Astrocyte of the hippocampus (primary cell): ENCODE measurements around the gene EFNA5.

ENCODE experiments used
- DNase-seq: peaks from one replicate; pipeline ENCODE4 v3.0.0; 2011; ENCODE audit warnings: low read depth, low spot score

Gene EFNA5

DNA sequence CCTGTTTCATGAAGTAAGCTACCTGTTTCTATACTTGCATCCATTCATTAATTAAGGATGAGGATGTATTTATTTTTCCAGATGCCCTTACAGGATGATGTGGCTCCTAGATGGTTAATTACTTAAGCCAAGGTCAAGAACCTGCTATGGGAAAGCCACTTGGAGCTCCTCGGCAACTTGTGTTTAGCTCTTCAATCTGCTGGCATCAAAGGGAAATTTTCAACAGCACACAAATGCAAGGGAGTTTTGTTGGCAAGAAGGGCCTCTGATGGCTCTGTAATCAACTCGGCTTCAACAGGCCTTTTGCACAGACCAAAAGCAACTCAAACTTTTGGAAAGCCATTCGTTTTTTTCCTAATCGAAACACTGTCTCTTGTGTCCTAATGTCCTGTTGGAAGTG lies 125.3 kb downstream of the EFNA5 start:
- DNase-seq: no peak

DNA sequence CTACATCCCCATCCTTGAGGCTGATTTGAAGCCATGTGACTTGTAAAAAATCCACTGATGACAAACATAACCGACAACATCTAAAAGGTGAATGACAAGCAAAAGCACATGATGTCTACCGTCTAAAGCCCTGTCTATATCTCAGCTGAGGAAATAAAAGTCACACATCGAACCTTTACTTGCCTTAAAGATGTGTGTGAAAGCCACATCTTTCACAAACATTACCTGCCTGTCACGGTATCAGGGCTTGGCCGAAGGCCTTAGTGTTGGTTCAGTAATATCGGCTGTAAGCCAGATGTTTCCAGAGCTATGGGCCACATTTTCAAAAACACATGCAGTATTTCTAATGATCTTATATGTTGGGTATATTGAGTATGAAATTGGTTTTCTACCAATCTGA lies 125.8 kb downstream of the EFNA5 start:
- no peak for DNase-seq

GRCh38 chr5:107544476-107544875 lies 126.3 kb downstream of the EFNA5 start:
- no peak for DNase-seq

DNA sequence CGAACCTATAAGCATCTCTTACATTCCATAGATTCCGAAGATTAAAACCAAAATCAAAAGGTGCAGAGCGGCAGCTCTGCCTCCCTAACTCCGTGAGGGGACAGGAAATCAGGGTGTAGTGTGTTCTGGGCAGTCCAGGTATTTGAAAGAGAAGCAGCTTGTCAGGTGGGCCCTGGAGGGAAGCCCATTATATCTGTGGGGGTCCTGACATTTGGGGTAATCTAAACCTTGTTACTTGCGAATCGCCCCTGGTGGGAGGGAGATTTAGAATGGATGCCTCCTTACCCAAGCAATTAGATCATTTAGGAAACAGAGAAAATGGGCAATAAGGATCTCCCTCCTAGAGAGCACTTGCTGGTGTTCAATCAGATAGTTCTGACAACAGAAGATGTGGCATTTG lies 126.9 kb downstream of the EFNA5 start:
- no peak for DNase-seq

DNA sequence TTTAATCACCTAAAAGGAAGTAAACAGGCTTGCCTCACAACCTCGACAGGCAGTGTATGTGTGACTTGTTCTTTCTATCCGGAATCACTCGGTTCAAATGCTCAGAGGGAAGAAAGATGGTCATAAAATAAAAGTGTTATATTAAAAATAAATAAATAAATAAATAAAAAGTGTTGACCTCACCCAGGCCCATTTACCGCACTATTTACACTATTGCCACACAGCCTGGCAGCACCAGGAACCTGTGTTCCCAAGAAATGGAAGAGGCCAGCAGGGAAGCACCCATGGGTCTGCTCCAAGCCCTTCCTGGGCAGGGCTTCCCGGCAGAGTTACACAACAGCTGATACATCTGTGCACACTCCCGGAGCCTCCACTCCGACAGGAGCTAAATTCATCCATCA lies 127.9 kb downstream of the EFNA5 start:
- peak; percentile 51 for DNase-seq

DNA sequence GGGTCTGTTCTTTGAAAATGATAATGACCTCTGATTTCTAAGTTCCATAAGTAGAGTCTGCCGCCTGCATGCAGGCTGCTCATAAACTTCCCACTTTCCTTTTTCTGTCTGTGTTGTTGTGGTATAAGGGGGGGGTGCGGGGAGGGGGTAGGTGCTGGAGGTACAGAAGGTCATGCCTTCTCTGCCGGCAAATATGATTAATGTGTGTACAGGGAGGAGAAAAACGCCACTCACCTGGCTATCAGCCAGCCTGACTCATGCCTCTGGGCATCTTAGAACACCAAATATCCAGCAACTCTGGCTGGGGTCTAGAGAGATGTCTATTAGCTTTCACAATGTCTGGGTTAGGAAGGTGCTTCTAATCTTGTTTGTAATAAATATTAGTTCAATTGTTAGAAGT lies 128.3 kb downstream of the EFNA5 start:
- peak; percentile 95 for DNase-seq

GRCh38 chr5:107541400-107541799 lies 129.3 kb downstream of the EFNA5 start:
- no peak for DNase-seq

- DNase-seq: no peak
These were observed 130.9 kb downstream of the EFNA5 start for GRCh38 chr5:107539726-107540330.

DNA sequence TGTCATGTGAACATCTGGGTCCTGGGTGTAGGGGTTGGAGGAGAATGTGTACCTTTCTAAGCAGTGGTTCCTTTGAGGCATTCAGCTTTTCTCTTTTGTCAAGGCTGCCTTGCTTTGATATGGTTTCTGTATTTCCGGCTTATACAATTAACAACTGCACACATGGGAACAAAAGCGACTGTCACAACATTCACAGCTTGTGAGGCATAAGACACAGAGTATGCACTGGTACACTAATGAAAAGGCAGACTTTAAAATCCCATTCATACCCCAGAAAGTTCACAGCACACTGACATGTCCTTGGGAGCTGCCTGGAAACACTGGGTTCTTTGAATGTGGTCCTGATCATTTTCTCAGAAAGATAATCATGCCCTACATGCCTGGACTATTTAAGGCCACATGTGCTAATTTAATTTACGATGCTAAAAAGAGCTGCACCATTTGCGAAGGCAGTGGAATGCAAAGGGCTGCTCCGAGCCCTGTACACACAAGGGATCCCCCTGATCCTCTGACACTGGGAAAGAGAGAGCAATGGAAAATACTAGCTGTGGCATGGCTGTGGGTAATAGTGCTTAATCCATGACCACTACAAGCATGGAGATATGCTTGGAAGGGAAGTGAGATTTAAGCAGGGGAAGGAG lies 131.8 kb downstream of the EFNA5 start:
- DNase-seq: peak; percentile 16

DNA sequence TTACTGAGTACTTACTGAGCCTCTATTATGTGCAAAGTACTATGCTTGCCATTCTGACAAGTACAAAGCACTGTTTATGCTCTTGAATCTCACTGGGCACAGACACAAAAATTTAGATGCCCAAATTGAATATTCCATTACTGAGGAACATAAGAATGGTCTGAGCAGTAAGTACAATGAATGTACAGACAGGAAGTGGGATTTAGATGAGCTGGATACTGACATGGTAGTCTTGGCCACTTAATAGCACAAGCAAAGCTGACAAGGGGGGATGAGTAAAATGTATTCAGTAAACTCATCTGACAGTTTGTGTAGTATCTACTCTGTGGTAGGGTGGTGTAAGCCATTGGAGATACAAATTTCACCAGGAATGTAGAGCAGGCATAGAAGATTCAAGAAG lies 132.4 kb downstream of the EFNA5 start:
- DNase-seq: no peak

DNA sequence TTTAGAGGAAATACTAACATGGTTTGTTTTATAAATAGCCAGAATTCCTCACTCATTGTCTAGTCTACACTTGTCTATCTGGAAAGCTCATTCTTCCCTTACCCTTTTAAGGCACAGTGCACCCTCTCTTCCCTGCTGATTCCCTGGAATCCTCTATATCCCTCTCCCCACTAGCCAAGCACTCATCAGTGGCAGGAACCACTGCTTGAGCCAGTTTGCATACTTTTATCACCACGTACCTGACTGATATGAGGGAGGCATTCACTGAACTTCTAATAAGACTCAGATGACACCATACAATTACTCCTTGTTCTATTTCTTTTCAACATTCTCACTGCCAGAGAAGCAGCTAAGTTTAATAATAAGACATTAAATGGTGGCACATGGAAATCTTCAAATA lies 134.9 kb downstream of the EFNA5 start:
- DNase-seq: no peak

DNA sequence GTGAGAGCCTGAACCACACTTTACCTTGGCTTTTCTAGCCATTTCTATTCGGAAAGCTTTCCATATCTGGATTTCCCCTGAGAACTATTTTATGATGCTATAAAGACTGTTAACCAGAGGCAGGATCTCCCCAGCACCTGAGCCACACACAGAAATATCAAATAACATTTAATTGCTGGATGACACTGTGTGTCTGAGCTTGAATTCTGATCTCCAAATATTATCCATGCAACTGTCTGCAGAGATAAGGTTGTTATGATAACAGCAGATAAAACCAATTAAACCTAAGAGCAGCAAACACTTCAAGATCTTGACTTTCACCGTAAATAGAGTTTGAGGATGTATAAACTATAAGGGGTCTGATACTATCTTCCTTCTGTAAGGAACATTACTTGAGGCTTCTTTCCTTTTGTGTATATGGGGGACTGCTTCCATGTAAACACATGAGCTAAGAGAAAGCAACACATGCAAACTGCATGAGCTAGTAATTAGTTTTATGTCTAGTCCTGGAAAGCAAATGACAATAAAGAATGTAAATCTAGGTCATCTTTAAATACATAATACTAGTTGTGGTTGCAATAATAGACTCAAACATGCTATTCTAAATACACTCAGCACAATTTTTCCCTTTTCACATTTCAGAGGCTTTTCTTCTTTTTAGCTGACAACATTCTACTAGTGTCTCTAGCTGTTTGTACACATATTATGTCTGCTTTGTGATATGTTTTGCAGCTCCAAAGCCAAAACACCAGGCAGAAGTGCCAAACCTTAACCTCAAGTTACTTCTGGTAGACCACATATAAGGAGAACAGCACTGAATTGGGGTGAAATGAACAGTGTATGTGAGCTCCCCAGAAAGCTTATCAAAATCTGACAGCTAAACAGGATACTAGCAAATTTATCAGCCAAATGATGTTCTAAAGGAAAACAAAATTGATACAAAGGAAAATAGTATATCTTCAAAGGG lies 136.5 kb downstream of the EFNA5 start:
- DNase-seq: no peak

- DNase-seq: no peak
These were observed 137.8 kb downstream of the EFNA5 start for GRCh38 chr5:107532916-107533315.

DNA sequence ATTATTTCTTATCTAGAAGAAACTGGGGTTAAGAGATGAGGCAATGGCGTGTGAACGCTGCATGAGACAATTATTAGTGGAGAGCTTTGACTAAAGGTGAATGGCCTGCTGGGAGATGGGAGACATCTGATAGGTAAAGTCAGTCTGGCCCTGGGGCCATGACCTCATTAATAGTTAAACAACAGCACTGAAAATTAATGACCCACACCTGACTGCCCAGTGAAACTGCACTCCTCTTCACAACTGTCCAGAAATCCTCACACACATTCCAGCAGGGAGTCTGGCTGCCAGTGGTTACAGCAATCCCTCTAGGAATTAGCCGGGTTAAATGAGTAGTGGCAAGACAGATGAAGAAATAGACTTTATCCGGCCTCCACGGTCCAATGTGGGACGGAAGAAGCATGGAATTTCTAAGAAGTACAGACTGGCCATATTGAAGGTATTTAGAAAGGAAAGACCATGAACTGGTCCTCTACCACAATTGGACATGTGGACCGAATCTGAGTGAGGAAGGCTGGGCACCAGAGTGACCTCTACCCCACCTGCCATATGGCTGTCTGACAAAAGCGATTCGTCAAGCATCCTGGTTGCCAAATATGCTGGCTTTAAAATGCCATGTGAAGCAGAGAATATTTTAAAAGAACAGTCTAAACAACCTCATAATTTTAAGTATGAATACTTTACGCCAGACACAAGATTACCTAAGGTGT lies 138.4 kb downstream of the EFNA5 start:
- DNase-seq: peak; percentile 24

GRCh38 chr5:107531308-107531707 lies 139.4 kb downstream of the EFNA5 start:
- no peak for DNase-seq

GRCh38 chr5:107529618-107530017 lies 141.1 kb downstream of the EFNA5 start:
- no peak for DNase-seq

DNA sequence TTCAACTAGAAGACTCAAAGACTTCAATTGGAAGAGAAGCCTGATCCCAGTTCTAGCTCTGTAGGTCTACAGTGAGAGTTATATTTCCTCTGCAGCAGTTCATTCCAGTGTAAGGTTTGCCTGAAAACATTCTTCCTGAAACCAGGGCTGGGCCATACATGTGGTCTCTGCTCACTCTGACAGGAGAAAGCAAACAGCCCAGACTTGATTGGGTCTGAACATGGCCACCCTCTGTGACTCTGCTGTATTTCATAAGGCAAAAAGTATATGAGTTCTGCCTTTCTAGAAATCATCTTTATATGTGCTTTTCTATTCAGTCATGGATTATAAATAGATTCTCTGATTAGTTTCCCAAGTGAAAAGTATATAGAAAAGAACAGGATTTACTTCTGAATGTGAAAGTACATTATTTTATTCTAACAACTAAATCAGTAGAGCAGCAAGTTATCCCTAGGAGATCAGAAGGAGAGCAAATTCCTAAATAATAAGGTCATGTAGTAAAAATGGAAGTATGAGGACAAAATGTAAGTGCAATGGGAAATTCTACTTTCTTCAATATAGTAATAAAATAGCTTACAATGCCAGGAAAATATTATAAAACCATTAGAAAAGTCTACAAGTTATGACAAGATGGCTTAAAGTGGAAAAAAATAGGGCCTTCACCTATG lies 144.3 kb downstream of the EFNA5 start:
- DNase-seq: peak; percentile 23

- DNase-seq: no peak
These were observed 146.6 kb downstream of the EFNA5 start for GRCh38 chr5:107524111-107524510.

DNA sequence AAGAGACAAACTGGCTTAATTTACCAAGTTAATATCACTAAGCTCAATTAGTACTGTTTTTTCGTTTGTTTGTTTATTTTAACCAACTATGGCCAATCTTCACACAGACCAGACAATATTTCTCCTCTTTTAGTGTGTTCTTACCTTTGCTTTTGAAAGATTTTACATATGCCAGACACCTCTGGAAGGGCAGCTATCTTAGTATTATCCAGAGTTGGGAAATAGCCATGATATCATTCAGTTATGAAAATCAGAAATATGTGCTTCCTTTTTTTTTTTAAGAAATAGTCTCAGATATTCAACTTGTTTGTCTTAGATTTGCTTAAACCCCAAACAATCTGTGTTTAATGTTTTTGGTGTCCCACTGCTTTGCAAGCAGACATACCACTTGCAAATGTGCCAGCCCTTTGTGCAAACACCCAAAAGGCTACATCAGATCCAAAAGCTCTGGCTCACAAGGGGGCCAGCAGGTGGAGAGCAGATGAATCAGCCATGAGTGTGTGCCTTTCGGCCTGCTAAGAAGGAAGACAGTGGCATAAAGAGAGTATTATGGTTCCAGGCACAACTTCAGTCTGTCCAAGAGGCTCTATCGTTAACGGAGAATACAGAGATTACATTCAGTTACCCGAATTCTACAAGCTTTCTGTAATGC lies 147.6 kb downstream of the EFNA5 start:
- DNase-seq: no peak

DNA sequence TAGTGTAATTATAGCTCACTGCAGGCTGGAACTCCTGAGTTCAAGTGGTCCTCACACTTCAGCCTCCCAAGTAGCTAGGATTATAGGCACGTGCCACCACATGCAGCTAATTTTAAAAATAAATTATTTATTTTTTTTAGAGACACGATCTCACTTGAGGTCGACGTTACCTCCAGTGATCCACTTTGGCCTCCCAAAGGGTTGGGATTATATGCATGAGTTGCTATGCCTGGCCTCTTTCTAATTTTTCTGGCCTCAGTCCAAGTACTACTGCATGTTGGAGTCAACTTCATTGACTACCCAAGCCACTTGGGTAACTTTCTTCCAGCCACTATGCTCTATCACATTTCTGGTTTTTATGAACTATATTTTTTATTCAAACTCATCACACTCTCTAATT lies 148.3 kb downstream of the EFNA5 start:
- DNase-seq: no peak

DNA sequence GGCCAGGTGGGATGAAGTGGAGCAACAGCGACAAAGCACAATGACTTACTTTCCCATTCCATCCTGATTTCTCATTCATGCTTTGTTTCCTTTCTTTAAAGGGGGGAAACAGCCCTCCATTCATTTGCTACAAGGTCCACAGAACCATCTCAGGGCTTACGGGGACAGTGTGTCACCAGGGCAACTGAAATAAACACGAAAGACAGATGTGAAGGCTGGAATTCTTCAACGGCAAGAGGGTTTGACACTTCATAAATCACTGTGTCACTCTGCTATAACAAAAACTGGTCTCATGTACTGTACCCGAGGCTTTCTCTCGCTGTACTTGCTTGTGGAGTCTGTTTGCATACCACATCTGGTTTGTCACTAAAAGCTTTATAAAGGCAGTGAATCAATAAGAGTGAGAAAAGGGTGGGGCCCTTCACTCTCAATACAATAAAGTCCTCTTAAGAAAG lies 150.8 kb downstream of the EFNA5 start:
- peak; percentile 30 for DNase-seq
